ENCODE measurements around the gene KIF7.

KIF7 gene

DNA sequence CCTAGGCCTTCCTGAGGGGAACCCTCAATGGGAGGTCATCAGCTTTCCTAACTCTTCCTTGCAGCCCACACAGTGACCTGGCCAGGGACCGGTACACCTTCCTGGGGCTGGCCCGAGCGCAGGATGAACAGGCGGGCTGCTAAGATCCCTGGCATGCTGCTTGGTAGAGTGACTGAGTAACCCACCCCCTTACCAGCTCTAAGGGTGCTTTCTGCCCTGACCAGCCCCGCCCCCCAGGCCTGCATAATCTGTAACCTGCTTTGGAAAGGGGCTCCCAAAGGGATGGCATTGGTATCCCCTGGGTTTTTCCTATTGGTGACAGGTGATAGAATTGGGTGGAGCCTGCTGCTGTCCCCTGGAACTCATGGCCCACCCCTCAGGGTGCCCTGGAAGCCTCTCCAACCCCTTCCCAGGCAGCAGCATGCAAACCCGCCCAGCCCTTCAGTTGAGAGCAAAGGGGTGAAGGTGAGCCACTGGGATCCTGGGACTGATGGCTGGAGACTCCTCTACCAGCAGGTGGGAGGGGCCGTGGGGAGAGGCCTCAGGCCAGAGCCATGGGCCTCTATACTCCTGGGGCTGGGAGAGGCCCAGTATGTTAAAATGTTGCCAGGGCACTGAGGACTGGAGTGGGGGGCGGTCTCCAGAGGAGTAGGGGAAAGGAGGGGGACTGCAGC, 11.1 kb upstream of the KIF7 start:
- Histone ChIP-seq H3K36me3 (ENCODE audit: insufficient read depth, low read length) (no peaks in the 10 kb centered on the region), H3K9me3 (ENCODE audit: low read length) (no peaks in the 10 kb centered on the region), H3K4me3 (ENCODE audit: low read length) (peak overlapping the region; percentile 59), H3K4me1 (ENCODE audit: insufficient read depth, low read length) (peaks cover 13% of the 10 kb centered on the region), H2AFZ (ENCODE audit: low read depth, low read length) (peak overlapping the region; percentile 89), H3K27me3 (ENCODE audit: insufficient read depth, low read length) (peaks cover 37% of the 10 kb centered on the region)

DNA sequence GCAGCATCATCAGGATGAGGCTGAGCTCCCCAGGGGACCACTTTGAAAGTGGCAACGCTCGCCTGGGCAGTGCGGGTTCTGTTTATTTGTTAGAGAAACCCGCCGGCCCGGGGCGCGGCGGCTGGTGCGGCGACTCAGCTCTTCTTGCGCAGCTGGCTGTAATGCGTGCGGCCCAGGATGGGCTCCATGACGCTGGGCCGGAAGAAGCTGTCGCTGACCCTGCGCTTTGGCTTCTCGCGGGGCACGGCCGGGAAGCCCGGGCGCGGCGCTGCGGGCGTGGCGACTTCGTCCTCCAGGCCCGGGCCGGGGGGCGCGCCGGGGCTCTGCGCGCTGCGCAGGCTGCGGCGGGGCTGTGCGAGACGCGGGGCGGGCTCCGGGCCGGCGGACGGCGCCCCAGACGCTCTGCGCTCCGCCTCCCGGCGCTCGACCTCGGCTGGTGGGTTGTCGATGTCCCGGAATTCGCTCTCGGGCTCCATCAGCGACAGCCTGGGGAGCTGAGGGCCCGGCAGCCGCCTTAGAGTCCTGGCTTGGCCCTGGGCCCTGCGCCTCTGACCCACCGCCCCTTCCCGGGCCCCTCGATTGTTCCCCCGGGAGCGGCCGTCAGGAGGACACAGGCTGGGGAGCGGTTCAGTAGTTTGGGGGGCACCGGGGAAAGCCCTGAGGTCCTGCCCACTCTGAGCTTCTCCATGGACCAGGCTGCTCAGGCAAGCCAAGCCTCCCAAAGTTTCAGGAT, 10.3 kb upstream of the KIF7 start:
- Histone ChIP-seq H3K4me1 (ENCODE audit: insufficient read depth, low read length) (peaks cover 13% of the 10 kb centered on the region), H3K4me3 (ENCODE audit: low read length) (peak overlapping the region; percentile 59)

DNA sequence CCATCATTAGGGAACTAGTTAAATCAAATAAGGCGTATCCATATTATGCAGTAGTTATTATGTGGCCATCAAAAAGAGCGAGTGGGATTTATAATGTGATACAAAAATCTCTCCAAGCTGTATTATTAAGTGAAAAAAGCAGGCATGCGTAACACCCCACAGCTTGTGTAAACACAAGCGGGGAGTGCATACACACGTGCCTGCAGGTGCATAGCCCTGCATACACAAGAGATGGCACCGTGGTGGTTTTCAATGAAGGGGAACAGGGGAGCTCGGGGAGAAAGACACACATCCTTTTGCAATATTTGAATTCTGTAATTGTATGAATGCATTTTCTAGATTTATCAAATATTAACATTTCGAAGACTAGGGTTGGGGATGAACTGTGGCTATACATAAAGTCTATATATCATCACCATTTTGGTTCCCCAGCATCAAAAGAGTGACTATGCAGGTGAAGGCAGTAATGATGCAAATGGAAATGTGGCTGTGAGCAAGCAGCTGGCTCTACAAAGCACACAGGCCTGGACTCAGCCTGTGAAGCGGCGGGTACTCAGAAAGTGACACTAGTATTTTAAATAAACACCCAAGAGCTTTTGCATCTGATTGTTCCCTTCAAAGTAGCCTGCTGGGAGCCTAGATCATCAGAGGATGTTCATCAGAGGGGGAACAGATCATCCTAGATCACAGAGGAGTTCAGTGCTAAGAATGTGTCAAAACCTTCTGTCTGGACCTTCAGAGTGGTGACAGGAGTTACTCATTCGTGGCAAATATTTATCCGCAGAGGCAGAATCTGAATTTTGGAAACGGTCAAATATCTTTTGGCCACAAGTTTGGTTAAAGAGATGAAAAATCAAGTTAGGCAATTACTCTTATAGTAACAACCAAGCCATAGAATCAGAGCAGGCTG, 9.4 kb upstream of the KIF7 start:
- no peaks in the 10 kb centered on the region for H3K36me3 ChIP-seq (ENCODE audit: insufficient read depth, low read length)
- no peak overlapping the region for H2AFZ ChIP-seq (ENCODE audit: low read depth, low read length)
- H3K9me3 ChIP-seq (ENCODE audit: low read length), result no peaks in the 10 kb centered on the region
- H3K27me3 ChIP-seq (ENCODE audit: insufficient read depth, low read length), result peaks cover 24% of the 10 kb centered on the region
- H3K4me3 ChIP-seq (ENCODE audit: low read length), result peak overlapping the region; percentile 59
- peaks cover 13% of the 10 kb centered on the region for H3K4me1 ChIP-seq (ENCODE audit: insufficient read depth, low read length)

More for the DNA sequence above, 10.3 kb upstream of the KIF7 start:
- H3K9me3 ChIP-seq (ENCODE audit: low read length), result no peaks in the 10 kb centered on the region
- H3K27me3 ChIP-seq (ENCODE audit: insufficient read depth, low read length), result peaks cover 30% of the 10 kb centered on the region
- no peaks in the 10 kb centered on the region for H3K36me3 ChIP-seq (ENCODE audit: insufficient read depth, low read length)
- peak overlapping the region; percentile 89 for H2AFZ ChIP-seq (ENCODE audit: low read depth, low read length)

DNA sequence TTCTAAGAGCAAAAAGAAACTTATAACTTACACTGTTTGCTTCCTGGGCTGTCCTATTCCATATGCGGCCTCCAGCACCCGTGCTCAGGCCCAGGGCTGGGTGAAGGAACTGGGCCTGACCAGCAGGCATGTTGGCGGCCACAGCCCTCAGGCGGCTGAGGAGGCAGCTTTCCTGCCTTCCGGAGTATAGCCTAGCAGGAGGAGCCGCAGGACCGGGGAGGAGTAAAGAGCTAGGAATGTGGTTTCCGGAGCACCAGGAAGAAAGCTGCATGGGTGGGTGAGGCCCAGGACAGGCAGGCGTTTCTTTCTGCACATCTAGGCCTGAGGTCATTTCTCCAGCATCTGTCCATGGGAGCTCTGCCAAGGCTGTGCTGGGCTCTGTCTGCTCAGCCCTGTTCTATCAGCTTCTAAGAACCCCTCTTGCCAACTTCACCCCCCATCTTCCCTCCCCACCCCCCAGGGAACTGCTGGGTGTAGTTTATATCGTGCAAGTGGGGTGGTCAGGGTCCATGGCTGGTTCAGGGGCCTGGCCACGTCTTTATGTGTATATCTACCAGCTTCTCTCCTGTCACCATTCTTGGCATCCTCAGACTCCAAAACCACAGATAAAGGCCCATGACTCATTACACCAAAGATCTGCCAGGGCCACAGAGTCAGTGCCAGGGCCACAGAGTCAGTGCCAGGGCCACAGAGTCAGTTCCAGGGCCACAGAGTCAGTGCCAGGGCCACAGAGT, 7.8 kb upstream of the KIF7 start:
- peaks cover 16% of the 10 kb centered on the region for H3K27me3 ChIP-seq (ENCODE audit: insufficient read depth, low read length)
- H2AFZ ChIP-seq (ENCODE audit: low read depth, low read length), result no peak overlapping the region
- no peak overlapping the region for H3K4me3 ChIP-seq (ENCODE audit: low read length)
- H3K4me1 ChIP-seq (ENCODE audit: insufficient read depth, low read length), result peaks cover 13% of the 10 kb centered on the region
- H3K36me3 ChIP-seq (ENCODE audit: insufficient read depth, low read length), result no peaks in the 10 kb centered on the region
- no peaks in the 10 kb centered on the region for H3K9me3 ChIP-seq (ENCODE audit: low read length)

DNA sequence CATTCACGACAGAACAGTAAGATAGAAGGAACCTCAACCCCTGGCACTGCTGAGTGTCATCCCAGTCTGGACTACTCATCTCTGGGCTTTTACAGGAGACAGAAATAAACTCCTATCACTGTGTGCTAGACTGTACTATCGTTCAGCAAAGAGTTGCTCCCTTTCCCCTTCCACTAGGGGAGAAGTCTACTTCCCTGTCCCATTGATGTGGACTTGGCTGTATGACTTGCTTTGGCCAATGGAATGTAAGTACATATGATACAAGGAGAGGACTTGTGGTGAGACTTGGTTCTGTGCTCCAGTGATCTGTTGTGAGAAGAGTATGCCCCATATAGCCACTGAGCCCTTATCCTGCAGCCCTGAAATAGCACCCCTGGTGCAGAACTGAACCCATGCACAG, 5.3 kb upstream of the KIF7 start:
- no peaks in the 10 kb centered on the region for H3K36me3 ChIP-seq (ENCODE audit: insufficient read depth, low read length)
- no peak overlapping the region for H3K4me3 ChIP-seq (ENCODE audit: low read length)
- peaks cover 8% of the 10 kb centered on the region for H3K4me1 ChIP-seq (ENCODE audit: insufficient read depth, low read length)
- peaks cover 11% of the 10 kb centered on the region for H3K27me3 ChIP-seq (ENCODE audit: insufficient read depth, low read length)
- no peak overlapping the region for H2AFZ ChIP-seq (ENCODE audit: low read depth, low read length)
- no peaks in the 10 kb centered on the region for H3K9me3 ChIP-seq (ENCODE audit: low read length)

DNA sequence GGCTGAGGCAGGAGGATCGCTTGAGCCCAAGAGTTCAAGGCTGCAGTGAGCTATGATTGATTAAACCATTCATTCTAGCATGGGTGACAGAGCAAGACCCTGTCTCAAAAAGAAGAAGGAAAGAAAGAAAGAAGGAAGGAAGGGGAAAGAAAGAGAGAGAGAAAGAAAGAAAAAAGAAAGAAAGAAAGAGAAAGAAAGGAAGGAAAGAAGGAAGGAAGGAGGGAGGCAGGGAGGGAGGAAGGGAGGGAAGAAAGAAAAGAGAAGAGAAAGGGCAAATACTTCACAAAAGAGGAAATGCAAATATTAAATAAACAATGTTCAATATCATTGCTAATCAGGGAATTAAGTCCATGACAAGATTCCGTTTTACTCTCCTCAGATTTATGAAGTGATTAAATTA, 4.0 kb upstream of the KIF7 start:
- H3K4me3 ChIP-seq (ENCODE audit: low read length), result no peak overlapping the region
- no peaks in the 10 kb centered on the region for H3K36me3 ChIP-seq (ENCODE audit: insufficient read depth, low read length)

DNA sequence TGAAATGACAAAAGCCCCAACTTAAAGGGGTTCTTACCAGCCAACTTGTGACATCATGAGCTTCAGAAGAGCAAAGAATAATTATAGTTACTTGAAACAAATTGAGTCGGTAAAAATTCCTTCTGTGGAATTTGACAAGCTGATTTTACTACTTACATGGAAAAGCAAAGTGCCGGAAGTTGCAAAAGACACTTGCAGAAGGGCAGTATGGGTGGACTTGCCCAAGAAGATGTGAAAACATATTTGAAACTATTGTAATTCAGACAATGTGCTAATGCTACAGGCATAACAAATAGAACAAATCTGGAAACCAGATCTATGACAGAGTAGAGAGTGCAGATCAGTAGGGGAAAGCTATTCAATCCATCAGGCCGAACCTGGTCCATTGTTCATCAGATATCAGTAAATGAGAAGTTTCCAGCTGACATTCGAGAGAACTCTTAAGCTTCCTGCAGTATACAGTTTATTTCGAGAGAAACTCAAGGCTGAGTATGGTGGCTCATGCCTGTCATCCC, 2.5 kb upstream of the KIF7 start:
- Histone ChIP-seq H3K4me3 (ENCODE audit: low read length) (no peak overlapping the region), H3K27me3 (ENCODE audit: insufficient read depth, low read length) (peaks cover 11% of the 10 kb centered on the region), H2AFZ (ENCODE audit: low read depth, low read length) (no peak overlapping the region), H3K9me3 (ENCODE audit: low read length) (no peaks in the 10 kb centered on the region), H3K36me3 (ENCODE audit: insufficient read depth, low read length) (no peaks in the 10 kb centered on the region), H3K4me1 (ENCODE audit: insufficient read depth, low read length) (peaks cover 4% of the 10 kb centered on the region)

More for the DNA sequence above, 4.0 kb upstream of the KIF7 start:
- H2AFZ ChIP-seq (ENCODE audit: low read depth, low read length), result no peak overlapping the region
- no peaks in the 10 kb centered on the region for H3K9me3 ChIP-seq (ENCODE audit: low read length)
- peaks cover 3% of the 10 kb centered on the region for H3K4me1 ChIP-seq (ENCODE audit: insufficient read depth, low read length)
- peaks cover 11% of the 10 kb centered on the region for H3K27me3 ChIP-seq (ENCODE audit: insufficient read depth, low read length)

DNA sequence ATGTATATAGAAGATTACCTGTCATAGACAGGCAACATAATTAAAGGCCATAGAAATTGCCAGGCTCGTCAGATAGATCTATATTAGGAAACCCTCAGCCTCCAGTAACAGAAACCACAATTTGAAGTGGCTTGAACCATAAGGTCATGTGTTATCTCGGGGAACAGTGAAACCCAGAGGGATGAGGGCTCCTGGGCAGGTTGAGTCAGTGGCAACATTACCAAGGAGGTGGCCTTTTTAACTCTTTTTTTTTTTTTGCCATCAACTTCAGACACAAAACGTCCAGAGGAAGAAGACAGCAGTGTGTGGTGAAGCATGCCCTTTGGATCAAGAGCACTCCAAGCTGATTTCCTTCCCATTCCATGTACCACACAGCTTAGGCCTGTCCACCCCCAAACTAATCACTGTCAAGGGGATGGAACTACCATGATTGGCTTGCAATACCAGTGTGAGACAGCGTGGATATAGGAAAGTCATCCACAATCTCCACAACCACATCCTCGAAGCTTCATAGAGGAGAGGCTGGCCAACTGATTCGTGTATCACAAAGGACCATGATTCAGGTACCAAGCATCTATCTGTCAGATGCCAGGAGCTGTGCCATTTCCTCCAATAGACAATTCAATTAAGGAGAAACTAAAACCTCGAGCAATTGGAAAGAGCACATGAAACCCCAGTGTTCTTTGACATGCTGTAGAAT, 999 bp upstream of the KIF7 start:
- Histone ChIP-seq H3K27me3 (ENCODE audit: insufficient read depth, low read length) (peaks cover 6% of the 10 kb centered on the region), H3K36me3 (ENCODE audit: insufficient read depth, low read length) (no peaks in the 10 kb centered on the region), H2AFZ (ENCODE audit: low read depth, low read length) (no peak overlapping the region), H3K4me1 (ENCODE audit: insufficient read depth, low read length) (peaks cover 4% of the 10 kb centered on the region), H3K4me3 (ENCODE audit: low read length) (no peak overlapping the region), H3K9me3 (ENCODE audit: low read length) (no peaks in the 10 kb centered on the region)

DNA sequence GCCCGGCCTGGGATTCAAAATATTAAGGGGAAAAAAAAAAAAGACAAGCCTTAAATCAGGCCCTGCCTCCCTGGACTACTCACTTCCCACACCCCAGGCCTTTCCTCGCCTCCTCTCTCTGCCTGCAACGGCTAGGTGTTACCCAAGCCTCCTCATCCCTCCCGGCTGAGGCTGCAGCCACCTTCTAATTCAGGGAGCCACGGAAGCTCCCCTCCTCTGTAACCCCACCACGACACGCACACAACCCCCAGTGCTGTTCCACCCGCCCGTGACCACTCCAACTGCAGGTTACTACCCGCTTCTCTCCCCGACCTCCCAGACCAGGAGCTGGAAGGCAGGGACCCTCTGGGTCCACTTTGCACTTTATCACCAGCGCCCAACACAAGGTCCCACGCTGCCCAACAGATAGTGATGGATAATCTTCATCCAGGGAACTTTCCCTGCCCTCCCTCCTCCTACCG, 936 bp downstream of the KIF7 start:
- H2AFZ ChIP-seq (ENCODE audit: low read depth, low read length), result peak overlapping the region; percentile 96
- H3K4me3 ChIP-seq (ENCODE audit: low read length), result peak overlapping the region; percentile 81
- H3K4me1 ChIP-seq (ENCODE audit: insufficient read depth, low read length), result peaks cover 4% of the 10 kb centered on the region
- H3K36me3 ChIP-seq (ENCODE audit: insufficient read depth, low read length), result peaks cover 3% of the 10 kb centered on the region
- no peaks in the 10 kb centered on the region for H3K9me3 ChIP-seq (ENCODE audit: low read length)
- peaks cover 3% of the 10 kb centered on the region for H3K27me3 ChIP-seq (ENCODE audit: insufficient read depth, low read length)

DNA sequence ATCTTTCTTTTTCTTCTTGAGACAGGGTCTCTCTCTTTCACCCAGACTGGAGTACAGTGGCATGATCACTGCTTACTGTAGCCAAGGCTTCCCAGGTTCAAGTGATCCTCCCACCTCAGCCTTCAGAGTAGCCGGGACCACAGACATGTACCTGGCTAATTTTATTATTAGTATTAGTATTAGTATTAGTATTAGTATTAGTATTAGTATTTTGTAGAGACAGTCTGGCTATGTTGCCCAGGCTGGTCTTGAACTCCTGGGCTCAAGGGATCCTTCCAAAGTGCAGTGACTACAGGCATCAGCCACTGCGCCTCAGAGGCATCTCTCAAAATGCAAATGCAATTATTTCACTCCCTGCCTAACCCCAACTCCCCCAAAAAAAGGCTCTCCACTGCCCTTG, 1.7 kb downstream of the KIF7 start:
- Histone ChIP-seq H3K27me3 (ENCODE audit: insufficient read depth, low read length) (peaks cover 3% of the 10 kb centered on the region), H3K36me3 (ENCODE audit: insufficient read depth, low read length) (peaks cover 3% of the 10 kb centered on the region), H3K4me1 (ENCODE audit: insufficient read depth, low read length) (peaks cover 4% of the 10 kb centered on the region), H3K4me3 (ENCODE audit: low read length) (no peak overlapping the region), H2AFZ (ENCODE audit: low read depth, low read length) (no peak overlapping the region), H3K9me3 (ENCODE audit: low read length) (no peaks in the 10 kb centered on the region)

DNA sequence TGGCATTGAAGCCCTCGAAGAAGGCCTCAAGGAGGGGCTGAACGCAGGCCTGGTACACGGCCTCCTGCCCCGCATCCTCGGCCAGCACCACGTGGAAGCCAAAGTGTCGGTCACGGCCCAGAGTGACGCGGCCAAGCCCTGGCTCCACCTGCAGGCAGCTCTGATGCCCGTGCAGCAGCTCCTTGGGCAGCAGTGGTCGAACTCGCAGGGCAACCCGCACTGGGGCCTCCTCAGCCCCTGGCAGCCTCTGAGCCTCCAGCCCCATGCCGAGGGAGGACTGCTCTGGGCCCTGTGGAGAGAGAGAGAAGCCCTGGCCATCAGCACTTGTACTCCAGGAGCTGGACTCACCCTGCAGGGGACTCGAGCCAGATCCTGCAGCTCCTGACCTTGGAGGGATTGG, 2.6 kb downstream of the KIF7 start:
- Histone ChIP-seq H3K4me1 (ENCODE audit: insufficient read depth, low read length) (peaks cover 4% of the 10 kb centered on the region), H2AFZ (ENCODE audit: low read depth, low read length) (no peak overlapping the region), H3K36me3 (ENCODE audit: insufficient read depth, low read length) (peaks cover 3% of the 10 kb centered on the region), H3K4me3 (ENCODE audit: low read length) (no peak overlapping the region), H3K27me3 (ENCODE audit: insufficient read depth, low read length) (peaks cover 3% of the 10 kb centered on the region), H3K9me3 (ENCODE audit: low read length) (no peaks in the 10 kb centered on the region)

DNA sequence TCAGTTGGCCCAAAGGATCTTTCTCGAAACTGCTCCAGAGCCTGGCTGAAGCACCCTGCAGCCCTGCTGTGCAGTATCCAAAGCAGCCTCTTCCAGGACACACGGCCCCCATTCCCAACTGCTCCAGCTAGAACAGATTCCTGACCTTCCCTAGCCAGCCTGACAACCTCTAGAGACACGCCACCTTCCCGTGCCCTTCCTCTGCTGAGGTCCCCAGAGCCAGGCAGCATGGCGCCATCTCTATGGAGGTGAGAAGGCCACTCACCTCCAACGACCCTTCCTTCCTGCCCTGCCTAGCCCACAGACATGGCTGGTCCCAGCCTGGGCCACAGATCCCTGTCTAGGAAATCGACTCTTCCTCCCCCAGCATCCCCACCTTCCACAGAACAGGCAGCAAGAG, 3.1 kb downstream of the KIF7 start:
- Histone ChIP-seq H3K4me1 (ENCODE audit: insufficient read depth, low read length) (peaks cover 4% of the 10 kb centered on the region), H3K9me3 (ENCODE audit: low read length) (no peaks in the 10 kb centered on the region), H3K27me3 (ENCODE audit: insufficient read depth, low read length) (peaks cover 3% of the 10 kb centered on the region), H2AFZ (ENCODE audit: low read depth, low read length) (no peak overlapping the region), H3K4me3 (ENCODE audit: low read length) (no peak overlapping the region), H3K36me3 (ENCODE audit: insufficient read depth, low read length) (peaks cover 3% of the 10 kb centered on the region)

Data from neuron (in vitro differentiated cells).